Activated naive CD4-positive, alpha-beta T cell (primary cell): ENCODE results near the gene IL17RA.
"Not testable (repeated sequence)": the region's sequence is repeated elsewhere in the genome, so short reads cannot be mapped to it uniquely, and the experiment has no call there.

Experiments used
- DNase-seq, 4 experiments: peaks; one replicate each; lab custom pipeline; 2025; lab: John Stamatoyannopoulos, UW

The IL17RA gene

DNA sequence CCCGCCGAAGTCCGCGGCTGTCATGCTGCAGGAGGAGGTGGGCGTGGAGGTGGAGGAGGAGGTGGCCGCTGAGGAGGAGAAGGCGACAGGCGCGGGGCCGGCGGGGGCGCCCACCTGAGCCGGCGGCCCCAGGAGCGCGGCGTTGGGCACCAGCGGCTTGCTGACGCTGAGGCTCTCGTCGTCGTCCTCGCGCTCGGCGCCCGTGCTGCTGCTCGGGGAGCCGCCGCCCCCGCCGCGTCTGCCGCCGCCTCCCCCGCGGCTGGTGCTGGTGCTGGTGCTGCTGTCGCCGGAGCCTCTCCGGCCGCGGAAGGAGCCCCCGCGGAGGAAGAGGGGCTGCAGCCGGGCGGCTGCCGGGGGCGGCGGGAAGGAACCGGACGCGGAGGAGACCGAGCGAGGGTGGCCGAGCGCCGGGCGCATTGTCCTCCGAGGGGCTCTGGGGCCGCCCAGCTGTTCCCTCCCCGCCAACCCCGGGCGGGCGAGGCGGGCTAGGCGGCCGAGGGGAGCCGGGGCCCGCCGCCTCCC is 36.0 kb downstream of the IL17RA start:
- peak in 1 of 4 experiments; percentile 16 for DNase-seq

- no peak for DNase-seq
Observed at GRCh38 chr22:17121233-17122195, 36.7 kb downstream of the IL17RA start, which contains the start of gene TMEM121B. TSS of gene TMEM121B (minus strand) at chr22:17121360. CDS start at chr22:17121127, 233 bp downstream.

DNA sequence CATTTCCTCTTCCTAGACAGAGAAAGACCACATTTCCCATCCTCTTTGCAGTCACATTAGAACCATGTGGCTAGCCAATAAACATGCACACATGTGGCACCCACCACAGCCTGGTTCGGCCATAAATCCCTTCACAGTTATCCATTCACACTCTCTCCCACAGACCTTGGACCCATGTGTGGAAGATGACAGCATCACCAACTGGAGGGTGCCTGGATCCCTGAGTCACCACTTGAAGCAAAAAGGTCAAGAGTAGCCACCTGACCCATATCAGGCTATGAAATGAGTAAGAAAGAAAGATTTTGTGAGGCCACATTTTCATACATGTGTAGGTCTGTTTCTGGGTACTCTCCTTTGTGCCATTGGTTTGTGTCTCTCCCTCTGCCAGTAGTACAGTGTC is 45.4 kb downstream of the IL17RA start:
- DNase-seq: no peak

DNA sequence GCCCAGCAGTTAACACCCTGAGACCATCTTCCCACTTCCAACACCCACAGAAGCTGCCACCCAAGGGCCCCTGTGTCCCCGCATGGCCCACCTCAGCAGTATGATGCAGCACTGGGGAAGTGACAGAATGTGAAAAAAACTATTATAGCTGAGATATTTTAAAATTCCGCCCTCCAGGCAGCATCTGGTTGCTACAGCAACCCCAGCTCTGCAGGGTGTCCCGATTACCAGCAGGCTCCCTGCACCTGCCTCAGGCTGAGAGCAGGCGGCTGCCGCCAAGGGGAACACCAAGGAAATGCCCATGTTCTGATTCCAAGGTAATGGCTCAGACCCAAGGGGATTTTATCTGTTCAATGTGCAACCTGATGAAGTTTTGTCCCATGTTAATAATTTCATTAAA is 46.9 kb downstream of the IL17RA start:
- DNase-seq: no peak

- DNase-seq: no peak
Observed at GRCh38 chr22:17132112-17132511, 47.3 kb downstream of the IL17RA start.

- no peak for DNase-seq
Observed at GRCh38 chr22:17133137-17133536, 48.3 kb downstream of the IL17RA start.

DNA sequence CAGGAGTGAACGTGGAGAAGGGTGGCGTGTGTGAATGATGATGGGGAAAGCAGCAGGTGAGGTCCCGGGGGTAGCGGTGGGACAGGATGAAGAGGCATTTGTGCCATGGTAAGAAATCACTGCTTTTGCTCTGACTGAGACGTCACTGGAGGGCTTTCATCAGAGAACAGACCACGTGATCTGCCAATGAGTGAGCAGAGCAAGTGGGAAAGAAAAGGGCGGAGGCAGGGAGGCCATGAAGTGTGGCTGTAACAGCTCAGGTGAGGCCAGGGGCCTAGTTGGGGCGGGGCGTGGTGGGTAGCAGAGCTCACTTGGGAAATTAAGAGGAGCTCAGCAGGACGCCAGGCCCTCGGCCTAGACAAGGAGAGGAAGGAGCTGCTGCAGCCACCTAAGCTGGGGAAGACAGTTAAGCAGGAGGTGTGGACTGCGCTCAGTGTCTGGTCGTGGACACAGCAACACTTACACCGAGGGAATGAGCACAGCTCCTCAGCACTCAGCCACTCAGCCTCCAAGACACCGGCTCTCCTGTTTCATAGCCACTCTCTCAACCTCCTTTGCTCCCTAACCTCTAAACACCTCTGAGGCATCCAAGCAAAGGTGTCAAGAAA is 50.5 kb downstream of the IL17RA start:
- no peak for DNase-seq

GRCh38 chr22:17137170-17137569 is 52.4 kb downstream of the IL17RA start:
- DNase-seq: no peak

DNA sequence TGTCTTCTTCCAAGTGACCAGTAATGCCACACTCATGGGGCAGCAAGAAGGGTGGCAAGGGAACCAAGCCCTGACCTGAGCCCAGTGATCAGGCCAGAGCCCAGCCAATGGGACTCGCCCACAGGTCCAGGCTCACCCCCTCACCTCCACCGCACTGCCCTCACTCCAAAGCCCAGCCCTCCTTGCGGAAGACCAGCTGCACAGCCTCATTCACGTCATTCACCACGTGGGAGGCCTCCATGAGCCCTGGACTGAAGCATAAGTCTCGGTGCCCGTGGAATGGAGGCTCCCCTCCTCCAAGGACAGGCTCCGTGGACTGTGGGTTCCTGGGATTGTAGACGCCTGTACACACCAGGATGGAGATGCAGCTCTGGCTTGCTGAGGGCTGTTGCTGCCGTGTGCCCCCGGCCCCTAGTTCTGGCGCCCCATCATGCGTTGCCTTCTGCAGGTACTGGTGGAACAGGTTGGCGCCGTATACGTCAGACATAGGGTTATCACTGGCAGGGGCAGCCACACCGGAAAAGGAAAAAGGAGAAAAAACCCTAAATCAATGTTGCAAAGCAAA is 53.1 kb downstream of the IL17RA start:
- no peak for DNase-seq

DNA sequence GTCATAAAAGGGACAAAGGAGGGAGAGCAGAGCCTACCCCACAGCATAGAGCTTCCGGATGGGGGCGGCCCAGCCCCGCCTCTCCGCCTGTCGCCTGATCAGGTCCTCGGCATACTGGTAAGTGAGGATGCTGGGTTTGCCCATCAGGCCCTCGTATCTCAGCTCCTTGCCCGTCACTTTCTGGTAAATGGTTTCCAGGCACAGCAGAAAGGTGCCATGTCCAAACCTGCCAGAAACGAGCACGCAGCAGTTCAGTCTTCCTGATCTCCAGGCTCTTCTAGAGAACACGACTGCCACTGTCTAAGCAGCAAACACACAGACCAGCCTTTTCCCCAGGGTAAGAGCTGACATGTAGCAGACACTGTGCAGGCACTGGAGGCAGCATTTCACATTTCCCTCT is 53.7 kb downstream of the IL17RA start:
- no peak for DNase-seq

DNA sequence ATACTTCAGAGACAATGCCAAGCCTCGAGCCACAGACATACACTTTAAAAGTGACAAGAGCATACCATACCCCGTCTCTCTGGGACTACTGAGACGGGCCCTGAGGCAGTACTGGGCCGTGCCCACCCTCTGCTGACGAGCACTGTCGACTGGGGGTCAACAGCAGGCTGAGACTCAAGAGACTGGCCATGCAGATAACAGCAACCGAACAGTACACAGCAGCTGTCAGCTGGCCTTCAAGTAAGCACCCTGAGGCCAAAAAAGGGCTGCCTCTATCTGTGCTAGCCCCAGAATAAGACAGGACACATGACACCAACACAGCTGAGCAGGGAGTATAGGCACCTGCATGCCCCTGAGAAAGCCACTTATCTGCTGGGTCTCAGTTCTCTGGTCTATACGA is 55.2 kb downstream of the IL17RA start:
- DNase-seq: no peak

DNA sequence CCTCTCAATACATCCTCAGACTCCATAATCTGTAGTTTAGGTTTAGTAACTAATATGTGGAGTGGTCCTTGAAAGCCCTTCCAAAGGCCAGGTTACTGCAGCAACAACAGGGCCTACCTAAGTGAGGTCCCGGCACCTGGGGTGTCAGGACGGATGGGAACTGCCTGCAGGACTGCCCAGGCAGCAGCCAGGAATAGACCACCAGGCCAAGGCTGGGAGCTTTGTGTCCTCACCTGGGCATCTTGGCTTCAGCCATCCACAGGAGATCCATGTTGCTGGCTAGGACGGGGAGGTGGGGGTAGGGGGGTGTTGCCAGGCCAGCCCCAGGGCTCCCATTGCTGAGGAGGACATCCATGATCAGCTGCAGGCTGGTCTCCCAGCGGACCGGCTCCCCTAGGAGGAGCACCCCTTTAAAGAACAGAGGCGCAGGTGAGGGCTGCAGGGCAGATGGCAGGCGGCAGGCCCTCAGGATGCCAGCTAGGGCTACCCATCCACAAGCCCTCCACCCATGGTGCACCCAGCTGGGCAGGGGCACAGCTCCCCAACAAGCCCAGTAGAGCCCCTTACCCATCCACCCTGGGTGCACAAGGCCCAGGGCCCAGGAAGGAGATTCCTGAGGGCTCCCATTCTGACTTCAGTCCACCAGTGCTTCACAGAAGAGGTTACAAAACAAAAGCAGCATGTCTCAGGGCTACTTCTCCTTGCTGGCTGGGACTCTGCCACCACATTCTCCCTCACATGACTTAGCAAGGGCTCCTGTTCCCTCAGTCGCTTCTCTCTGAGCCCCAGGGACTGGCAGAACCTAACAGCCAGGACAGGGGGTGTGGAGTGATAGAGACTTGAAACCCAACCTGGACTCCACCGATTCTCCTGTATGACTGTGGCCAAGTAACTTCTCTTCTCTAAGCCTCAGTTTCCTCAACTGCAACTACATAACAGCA is 56.3 kb downstream of the IL17RA start:
- no peak for DNase-seq

GRCh38 chr22:17143101-17143500 is 58.3 kb downstream of the IL17RA start:
- no peak for DNase-seq

DNA sequence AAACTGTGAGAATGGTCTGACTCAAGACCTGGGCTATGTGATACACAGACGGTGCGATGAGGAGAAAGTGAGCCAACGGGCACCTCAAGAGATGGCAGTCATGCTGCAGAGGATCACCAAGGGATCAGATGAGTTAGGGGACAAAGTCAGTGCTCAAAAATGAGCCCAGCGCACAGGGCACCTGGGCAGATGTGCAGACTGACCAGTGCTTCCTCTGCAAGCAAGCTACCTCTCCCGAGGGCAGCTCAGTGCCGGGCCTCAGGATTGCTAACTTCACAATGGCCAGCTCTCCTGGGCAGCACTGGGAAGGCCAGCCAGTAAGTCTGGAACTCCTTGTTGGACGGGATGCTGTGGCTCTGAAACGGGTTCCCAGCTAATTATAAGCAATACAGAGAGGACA is 59.0 kb downstream of the IL17RA start:
- DNase-seq: no peak

DNA sequence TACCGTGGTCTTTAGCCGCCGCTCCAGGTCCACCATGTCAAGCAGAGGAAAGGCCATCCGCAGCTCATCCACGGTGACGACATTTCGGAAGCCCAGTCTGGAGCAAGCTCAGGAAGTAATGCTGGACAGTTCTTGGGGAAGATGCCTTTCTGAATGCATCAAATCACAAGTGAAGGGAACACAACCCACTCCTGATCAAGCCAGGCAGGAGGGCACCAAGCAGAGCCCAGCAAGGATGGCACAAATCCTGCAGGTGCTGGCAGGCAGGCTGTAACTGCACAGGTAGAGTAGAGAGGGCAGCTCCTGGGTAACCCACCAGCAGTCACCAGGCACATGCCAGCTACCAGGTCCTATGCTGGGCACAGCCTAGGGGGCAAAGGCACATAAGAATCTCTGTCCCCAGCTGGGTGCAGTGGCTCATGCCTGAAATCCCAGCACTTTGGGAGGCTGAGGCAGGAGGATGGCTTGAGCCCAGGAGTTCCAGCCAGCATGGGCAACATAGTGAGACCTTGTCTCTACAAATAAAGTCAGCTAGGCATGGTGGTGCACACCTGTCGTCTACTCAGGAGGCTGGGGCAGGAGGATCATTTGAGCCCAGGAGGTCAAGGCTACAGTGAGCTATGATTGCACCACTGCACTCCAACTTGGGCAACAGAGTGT is 60.4 kb downstream of the IL17RA start:
- DNase-seq: no peak

GRCh38 chr22:17147458-17147857 is 62.7 kb downstream of the IL17RA start:
- not testable (repeated sequence) for DNase-seq

GRCh38 chr22:17149076-17149815 is 64.4 kb downstream of the IL17RA start:
- no peak for DNase-seq

- DNase-seq: no peak
Observed at GRCh38 chr22:17152340-17152739, 67.5 kb downstream of the IL17RA start.

GRCh38 chr22:17152971-17153370 is 68.2 kb downstream of the IL17RA start:
- no peak for DNase-seq

DNA sequence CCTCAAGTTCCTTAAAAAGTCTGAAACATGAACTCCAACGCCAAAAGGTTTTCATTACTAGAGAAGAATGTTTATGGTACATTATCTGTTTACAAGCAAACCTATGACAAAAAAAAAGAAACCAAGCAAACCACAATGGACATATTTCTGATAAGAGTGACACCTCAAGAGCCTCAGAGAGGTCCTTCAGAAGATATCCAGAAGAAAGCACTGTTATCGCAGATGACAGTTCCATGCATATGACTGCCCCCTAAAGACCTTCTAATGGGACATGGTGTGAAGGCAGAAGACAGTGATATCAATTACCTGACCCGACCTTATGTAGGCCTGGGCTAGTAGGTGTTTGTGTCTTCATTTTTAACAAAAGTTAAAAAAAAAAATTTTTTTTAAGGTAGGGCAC is 71.1 kb downstream of the IL17RA start:
- DNase-seq: no peak
